SU-DHL-6 (cell line): Measurements from ENCODE around the gene DAPK2.

ENCODE experiments used
- EZH2phosphoT487 ChIP-seq: fragments of 200-600 bp; sonication (generic), shearing (Covaris generic); conservative IDR thresholded peaks from 2 replicates; pipeline ENCODE4 v1.6.1; 2018; ENCODE audit warnings: mild to moderate bottlenecking, antibody characterized with exemption, low read length, moderate library complexity, mixed read lengths
- TF ChIP-seq, protein P1 (sequence below): fragments of 200-600 bp; sonication (generic); IDR thresholded peaks from one replicate; pipeline ENCODE4 v1.5.1; 2017; ENCODE audit warnings: antibody characterized with exemption, mild to moderate bottlenecking, low read length, moderate library complexity; ENCODE audit not compliant: insufficient read depth, poor library complexity, severe bottlenecking

DNA sequence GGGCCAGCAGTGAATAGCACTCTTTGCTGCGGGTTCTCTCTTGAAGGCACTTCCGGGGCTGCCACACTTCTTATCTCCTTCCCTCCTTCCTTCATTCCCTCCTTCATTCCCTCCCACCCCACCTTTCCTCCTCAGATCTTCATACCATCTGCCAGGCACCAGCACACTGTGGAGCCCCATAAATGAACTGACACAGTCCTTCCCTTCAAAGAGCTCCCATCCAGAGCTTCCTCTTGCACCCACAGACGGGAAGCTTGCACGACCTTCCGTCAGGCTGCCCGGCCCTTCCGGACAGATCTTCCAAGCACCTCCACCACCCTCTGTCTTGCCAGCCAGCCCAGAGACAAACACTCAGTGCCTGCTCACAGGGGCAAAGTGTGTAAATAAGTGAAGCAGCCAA lies 147.1 kb downstream of the DAPK2 start:
- TF ChIP-seq, protein P1, sequence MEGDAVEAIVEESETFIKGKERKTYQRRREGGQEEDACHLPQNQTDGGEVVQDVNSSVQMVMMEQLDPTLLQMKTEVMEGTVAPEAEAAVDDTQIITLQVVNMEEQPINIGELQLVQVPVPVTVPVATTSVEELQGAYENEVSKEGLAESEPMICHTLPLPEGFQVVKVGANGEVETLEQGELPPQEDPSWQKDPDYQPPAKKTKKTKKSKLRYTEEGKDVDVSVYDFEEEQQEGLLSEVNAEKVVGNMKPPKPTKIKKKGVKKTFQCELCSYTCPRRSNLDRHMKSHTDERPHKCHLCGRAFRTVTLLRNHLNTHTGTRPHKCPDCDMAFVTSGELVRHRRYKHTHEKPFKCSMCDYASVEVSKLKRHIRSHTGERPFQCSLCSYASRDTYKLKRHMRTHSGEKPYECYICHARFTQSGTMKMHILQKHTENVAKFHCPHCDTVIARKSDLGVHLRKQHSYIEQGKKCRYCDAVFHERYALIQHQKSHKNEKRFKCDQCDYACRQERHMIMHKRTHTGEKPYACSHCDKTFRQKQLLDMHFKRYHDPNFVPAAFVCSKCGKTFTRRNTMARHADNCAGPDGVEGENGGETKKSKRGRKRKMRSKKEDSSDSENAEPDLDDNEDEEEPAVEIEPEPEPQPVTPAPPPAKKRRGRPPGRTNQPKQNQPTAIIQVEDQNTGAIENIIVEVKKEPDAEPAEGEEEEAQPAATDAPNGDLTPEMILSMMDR: no peak
- no peak for TF ChIP-seq EZH2phosphoT487
